Rectal smooth muscle tissue (tissue), 1 donor: Measurements from ENCODE around the gene PAGE4.

Source experiments
- H3K27ac ChIP-seq: one replicate; pipeline ENCODE4 v1.7.0; 2013; ENCODE audit warnings: low read depth, low read length, inconsistent platforms
- H3K27me3 ChIP-seq: one replicate; pipeline ENCODE4 v1.7.0; 2013; ENCODE audit warnings: low read length; ENCODE audit not compliant: control insufficient read depth, insufficient read depth
- H3K36me3 ChIP-seq: one replicate; pipeline ENCODE4 v1.7.0; 2013; ENCODE audit warnings: low read length; ENCODE audit not compliant: control insufficient read depth, insufficient read depth
- H3K4me1 ChIP-seq: one replicate; pipeline ENCODE4 v1.7.0; 2013; ENCODE audit warnings: low read length; ENCODE audit not compliant: control insufficient read depth, insufficient read depth
- H3K4me3 ChIP-seq: one replicate; pipeline ENCODE4 v1.7.0; 2013; ENCODE audit warnings: low read length
- H3K9ac ChIP-seq: one replicate; pipeline ENCODE4 v1.7.0; 2013; ENCODE audit warnings: low read length

PAGE4 gene

GRCh38 chrX:49845701-49846403 lies 16.7 kb downstream of the PAGE4 start:
- H3K4me1 ChIP-seq = no peaks in the 10 kb centered on the region
- no peak overlapping the region for H3K4me3 ChIP-seq
- H3K27ac ChIP-seq = no peak overlapping the region
- no peaks in the 10 kb centered on the region for H3K36me3 ChIP-seq
- H3K9ac ChIP-seq = no peak overlapping the region
- no peaks in the 10 kb centered on the region for H3K27me3 ChIP-seq

- no peaks in the 10 kb centered on the region for H3K4me1 ChIP-seq
- no peak overlapping the region for H3K4me3 ChIP-seq
- no peak overlapping the region for H3K27ac ChIP-seq
- no peak overlapping the region for H3K9ac ChIP-seq
- H3K27me3 ChIP-seq = no peaks in the 10 kb centered on the region
- no peaks in the 10 kb centered on the region for H3K36me3 ChIP-seq
Measured at GRCh38 chrX:49846522-49846921, 17.4 kb downstream of the PAGE4 start.

GRCh38 chrX:49848275-49848674 lies 19.2 kb downstream of the PAGE4 start:
- H3K36me3 ChIP-seq = no peaks in the 10 kb centered on the region
- H3K27ac ChIP-seq = no peak overlapping the region
- no peaks in the 10 kb centered on the region for H3K27me3 ChIP-seq
- no peak overlapping the region for H3K9ac ChIP-seq
- no peak overlapping the region for H3K4me3 ChIP-seq
- H3K4me1 ChIP-seq = no peaks in the 10 kb centered on the region

- Histone ChIP-seq H3K36me3 (no peaks in the 10 kb centered on the region), H3K4me1 (no peaks in the 10 kb centered on the region), H3K27ac (no peak overlapping the region), H3K27me3 (no peaks in the 10 kb centered on the region), H3K4me3 (no peak overlapping the region), H3K9ac (no peak overlapping the region)
Measured at GRCh38 chrX:49850028-49850427, 20.9 kb downstream of the PAGE4 start.

- no peaks in the 10 kb centered on the region for H3K27me3 ChIP-seq
- H3K27ac ChIP-seq = no peak overlapping the region
- no peaks in the 10 kb centered on the region for H3K4me1 ChIP-seq
- H3K4me3 ChIP-seq = no peak overlapping the region
- H3K36me3 ChIP-seq = no peaks in the 10 kb centered on the region
- no peak overlapping the region for H3K9ac ChIP-seq
Measured at GRCh38 chrX:49853661-49854060, 24.6 kb downstream of the PAGE4 start.

- Histone ChIP-seq H3K4me1 (no peaks in the 10 kb centered on the region), H3K4me3 (no peak overlapping the region), H3K9ac (no peak overlapping the region), H3K36me3 (no peaks in the 10 kb centered on the region), H3K27me3 (no peaks in the 10 kb centered on the region), H3K27ac (no peak overlapping the region)
Measured at GRCh38 chrX:49856819-49857218, 27.7 kb downstream of the PAGE4 start.

GRCh38 chrX:49858341-49858740 lies 29.2 kb downstream of the PAGE4 start:
- Histone ChIP-seq H3K4me3 (no peak overlapping the region), H3K27me3 (no peaks in the 10 kb centered on the region), H3K36me3 (no peaks in the 10 kb centered on the region), H3K27ac (no peak overlapping the region), H3K4me1 (no peaks in the 10 kb centered on the region), H3K9ac (no peak overlapping the region)

- H3K27ac ChIP-seq = no peak overlapping the region
- no peaks in the 10 kb centered on the region for H3K27me3 ChIP-seq
- no peak overlapping the region for H3K9ac ChIP-seq
- no peak overlapping the region for H3K4me3 ChIP-seq
- no peaks in the 10 kb centered on the region for H3K36me3 ChIP-seq
- no peaks in the 10 kb centered on the region for H3K4me1 ChIP-seq
Measured at GRCh38 chrX:49859491-49859890, 30.4 kb downstream of the PAGE4 start.

- H3K4me3 ChIP-seq = no peak overlapping the region
- H3K4me1 ChIP-seq = no peaks in the 10 kb centered on the region
- H3K36me3 ChIP-seq = no peaks in the 10 kb centered on the region
- H3K9ac ChIP-seq = no peak overlapping the region
- no peaks in the 10 kb centered on the region for H3K27me3 ChIP-seq
- H3K27ac ChIP-seq = no peak overlapping the region
Measured at GRCh38 chrX:49860867-49861535, 31.9 kb downstream of the PAGE4 start.

GRCh38 chrX:49862093-49862492 lies 33.0 kb downstream of the PAGE4 start:
- Histone ChIP-seq H3K4me1 (no peaks in the 10 kb centered on the region), H3K27me3 (no peaks in the 10 kb centered on the region), H3K27ac (no peak overlapping the region), H3K4me3 (no peak overlapping the region), H3K9ac (no peak overlapping the region), H3K36me3 (no peaks in the 10 kb centered on the region)

GRCh38 chrX:49868739-49869138 lies 39.6 kb downstream of the PAGE4 start:
- Histone ChIP-seq H3K4me3 (no peak overlapping the region), H3K36me3 (no peaks in the 10 kb centered on the region), H3K27ac (no peak overlapping the region), H3K9ac (no peak overlapping the region), H3K27me3 (peaks cover 4% of the 10 kb centered on the region), H3K4me1 (no peaks in the 10 kb centered on the region)

- peaks cover 2% of the 10 kb centered on the region for H3K4me1 ChIP-seq
- H3K27ac ChIP-seq = no peak overlapping the region
- H3K36me3 ChIP-seq = no peaks in the 10 kb centered on the region
- peaks cover 4% of the 10 kb centered on the region for H3K27me3 ChIP-seq
- no peak overlapping the region for H3K9ac ChIP-seq
- no peak overlapping the region for H3K4me3 ChIP-seq
Measured at GRCh38 chrX:49876750-49877149, 47.6 kb downstream of the PAGE4 start.
